PC-3 (cell line): ENCODE results near the gene APLP1.

ENCODE experiments used
- EZH2 ChIP-seq: fragments of 300-600 bp; sonication (generic); IDR thresholded peaks from one replicate; pipeline ENCODE4 v1.6.1; 2017; ENCODE audit warnings: antibody characterized with exemption, mild to moderate bottlenecking, low read length; ENCODE audit not compliant: unreplicated experiment
- EZH2phosphoT487 ChIP-seq: fragments of 300-600 bp; sonication (generic); IDR thresholded peaks from 2 replicates; pipeline ENCODE4 v1.6.1; 2018; ENCODE audit warnings: mild to moderate bottlenecking, antibody characterized with exemption, low read length, borderline replicate concordance

DNA sequence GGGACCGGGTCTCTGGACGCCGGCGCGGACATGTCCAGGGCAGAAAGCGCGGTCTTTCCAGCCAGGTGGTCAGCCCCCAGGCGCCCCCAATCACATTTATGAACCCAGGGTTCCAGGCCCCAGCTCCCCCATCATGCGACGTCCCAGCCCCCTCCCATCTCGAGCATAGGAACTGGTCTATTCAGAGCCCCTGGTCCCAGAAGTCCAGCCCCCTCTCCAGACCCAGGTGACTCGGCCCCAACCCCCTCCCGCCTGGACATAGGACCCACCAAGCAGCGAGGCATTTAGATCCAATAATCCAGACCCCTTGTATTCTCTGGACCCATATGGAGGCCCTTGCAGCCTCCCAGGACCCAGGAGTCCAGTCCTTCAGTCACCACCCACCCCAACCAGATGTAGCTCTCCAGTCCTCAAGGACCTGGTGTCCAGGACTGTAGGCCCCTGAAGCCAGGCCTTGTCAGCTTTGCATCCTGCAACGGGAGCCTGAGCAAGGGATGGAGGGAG is 501 bp downstream of the APLP1 start:
- no peak for TF ChIP-seq EZH2
- no peak for TF ChIP-seq EZH2phosphoT487
